GM18505 (cell line): ENCODE measurements around the gene PPP1R13B.

Source experiments
- ATAC-seq: cut with Tn5 transposase; IDR thresholded peaks from one replicate; pipeline ENCODE4 v1.9.1; 2021; ENCODE audit not compliant: unreplicated experiment
- POLR2A ChIP-seq: IDR thresholded peaks from 4 replicates; pipeline ENCODE4 v1.6.1; 2011; ENCODE audit warnings: borderline replicate concordance; ENCODE audit not compliant: insufficient read depth, insufficient read length; ENCODE audit errors: extremely low read depth

The PPP1R13B gene

DNA sequence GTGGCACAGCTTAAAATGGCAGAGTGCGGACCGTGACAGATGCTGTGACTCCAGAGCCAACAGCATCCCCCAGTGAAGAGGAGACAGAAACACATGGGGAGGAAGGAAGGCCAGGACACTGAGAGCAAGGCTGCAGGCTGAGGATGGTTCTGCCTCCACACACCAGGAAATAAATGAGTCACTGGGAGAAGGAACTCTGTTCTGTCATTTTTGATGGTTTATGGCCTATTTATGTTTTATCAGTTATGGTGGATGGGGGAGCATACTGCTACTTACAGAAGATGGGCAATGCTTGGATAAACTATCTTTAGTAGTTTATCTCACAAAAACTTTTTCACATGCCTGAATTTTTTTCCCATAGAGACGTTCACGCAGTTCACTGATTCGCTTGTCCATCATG lies 97.9 kb downstream of the PPP1R13B start:
- no peak for ATAC-seq
- TF ChIP-seq POLR2A: no peak

DNA sequence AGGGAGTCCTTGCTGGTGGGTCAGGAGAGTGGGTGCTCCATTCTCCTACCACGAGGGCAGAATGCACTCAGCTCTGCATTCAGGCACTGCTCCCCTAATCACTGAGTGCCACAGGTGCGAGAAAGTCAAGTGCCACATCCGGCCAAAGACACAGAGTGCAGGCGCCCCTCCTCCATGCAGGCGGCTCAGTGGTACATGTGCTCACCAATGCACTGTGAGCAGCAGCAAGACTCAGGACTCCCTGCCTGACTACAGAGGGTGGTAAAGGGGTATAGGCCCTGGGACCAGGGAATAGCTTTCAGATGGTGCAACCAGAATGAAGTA lies 98.9 kb downstream of the PPP1R13B start:
- ATAC-seq: no peak
- no peak for TF ChIP-seq POLR2A

GRCh38 chr14:103746701-103747100 lies 100.7 kb downstream of the PPP1R13B start:
- ATAC-seq: no peak
- no peak for TF ChIP-seq POLR2A

GRCh38 chr14:103745424-103745823 lies 102.0 kb downstream of the PPP1R13B start:
- TF ChIP-seq POLR2A: no peak
- ATAC-seq: no peak

DNA sequence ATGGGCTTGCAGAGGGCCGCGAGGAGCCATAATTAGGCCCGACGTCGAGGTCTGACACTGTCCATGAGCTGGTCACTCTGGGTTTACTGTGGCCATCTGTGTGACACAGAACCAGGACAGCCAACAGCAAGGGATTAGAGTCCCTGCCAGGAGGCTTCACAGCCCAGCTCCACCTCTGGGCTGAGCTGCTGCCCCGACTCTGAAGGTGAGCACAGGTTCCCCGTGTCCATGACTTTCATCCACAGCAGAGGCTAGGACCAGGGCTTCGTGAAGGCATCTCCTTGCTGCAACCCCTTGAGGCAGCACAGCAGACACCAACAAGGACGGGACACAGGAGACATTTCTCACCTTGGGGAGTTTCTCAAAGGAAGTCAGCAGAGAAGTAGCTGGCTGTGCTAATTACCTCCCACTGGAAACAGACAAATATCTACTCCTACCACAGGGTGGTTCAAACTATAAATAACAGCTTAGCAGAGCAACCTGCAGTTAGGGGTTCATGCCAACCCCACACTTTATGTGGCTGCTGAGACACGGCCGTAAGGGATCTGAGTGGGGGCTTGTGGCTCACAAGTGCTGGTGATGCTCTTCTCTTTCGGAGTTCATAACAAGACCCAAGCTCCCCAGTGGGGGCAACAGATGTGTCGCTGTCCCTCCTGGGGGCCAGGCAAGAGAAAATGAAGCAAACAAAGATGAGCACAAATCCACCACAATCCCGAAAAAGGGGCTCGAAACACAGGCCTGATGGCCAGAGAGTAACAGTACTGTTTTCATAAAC lies 102.6 kb downstream of the PPP1R13B start:
- ATAC-seq: no peak
- no peak for TF ChIP-seq POLR2A

GRCh38 chr14:103743691-103744090 lies 103.7 kb downstream of the PPP1R13B start:
- TF ChIP-seq POLR2A: no peak
- ATAC-seq: no peak

DNA sequence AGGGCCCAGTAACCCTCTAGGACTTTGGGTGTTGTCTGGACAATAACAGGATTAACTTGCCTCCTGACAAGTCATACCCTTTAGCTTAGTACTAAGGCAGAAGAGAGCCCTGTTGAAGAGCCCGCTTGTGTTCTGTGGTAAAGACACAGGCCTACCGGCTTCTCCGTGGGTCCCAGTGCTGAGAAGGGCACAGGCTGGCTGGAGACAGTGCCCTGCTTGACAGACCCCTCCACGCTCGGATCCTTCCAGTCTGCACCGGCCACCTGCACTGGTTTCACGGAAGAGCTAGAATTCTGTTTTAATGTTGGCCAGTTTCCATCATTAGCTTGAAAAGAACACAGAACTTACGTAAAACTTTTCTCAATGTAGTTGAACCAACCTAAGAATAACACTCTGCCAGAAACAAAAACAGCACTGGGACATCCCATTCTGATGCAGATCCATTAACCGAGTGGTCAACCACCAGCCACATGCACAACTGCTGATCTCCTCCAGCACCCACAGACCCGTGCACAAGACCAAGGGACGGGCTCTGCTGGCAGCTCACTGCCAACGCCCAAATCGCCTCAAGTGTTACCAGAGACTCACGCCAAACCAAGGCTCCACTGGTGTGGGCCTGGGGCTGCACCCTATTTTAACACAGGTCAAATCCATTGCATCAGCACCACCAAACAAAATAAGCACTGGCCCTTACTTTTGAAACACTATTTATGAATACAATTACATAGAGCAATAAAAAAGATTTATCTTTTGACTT lies 104.7 kb downstream of the PPP1R13B start:
- ATAC-seq: no peak
- no peak for TF ChIP-seq POLR2A

DNA sequence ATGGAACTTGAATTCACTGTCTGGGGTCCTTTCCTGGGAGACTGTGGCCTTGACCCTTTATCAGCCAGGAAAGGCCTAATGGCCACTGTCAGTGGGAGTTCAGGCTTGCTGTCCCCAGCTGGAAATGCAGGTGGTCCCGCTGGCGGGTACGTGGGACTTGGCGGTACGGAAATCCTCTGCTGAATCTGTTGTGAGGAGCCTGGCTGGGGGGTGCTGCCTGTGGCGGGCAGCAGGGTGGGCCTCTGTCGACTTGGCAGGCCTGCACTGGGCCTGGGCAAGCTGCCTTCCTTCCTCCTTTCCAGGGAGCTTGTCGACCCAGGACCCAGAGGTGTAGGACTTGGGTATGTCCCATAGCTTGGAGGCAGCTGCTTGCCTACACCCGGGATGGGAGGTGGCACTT lies 105.5 kb downstream of the PPP1R13B start:
- TF ChIP-seq POLR2A: no peak
- ATAC-seq: no peak

GRCh38 chr14:103740991-103741689 lies 106.2 kb downstream of the PPP1R13B start:
- no peak for ATAC-seq
- TF ChIP-seq POLR2A: no peak

DNA sequence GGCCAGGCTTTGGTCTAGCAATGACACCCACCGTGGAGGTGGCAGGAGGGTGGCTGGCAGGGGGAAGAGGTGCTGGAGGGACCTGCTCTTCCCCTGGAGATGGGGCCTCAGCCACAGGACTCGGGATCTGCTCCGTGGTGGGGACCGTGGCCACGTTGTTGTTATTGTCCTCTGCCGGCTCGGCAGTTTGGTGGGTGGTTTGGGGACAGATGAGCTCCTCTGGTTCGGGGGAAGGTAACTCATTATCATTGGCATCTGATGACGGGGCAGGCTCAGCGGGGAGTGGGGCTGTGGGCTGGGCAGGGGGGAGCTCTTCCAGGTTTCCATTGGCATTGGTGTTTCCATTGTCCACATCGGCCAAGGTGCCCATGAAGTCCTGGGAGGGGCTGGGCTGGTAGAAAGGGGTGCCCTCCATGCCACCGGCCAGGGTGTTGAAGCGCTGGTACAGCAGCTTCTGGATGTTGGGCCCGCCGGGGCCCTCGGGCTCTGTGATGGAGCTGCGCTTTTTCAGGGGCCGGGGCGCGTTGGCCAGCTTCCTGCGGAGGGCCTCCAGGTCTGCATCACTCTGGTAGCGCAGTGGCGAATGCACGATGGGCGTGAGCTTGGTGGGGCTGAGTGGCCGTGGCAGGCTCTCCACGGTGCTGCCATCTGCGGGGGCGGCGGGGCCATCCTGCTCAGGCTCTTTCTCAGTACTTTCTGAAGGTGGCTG lies 107.4 kb downstream of the PPP1R13B start:
- no peak for TF ChIP-seq POLR2A
- ATAC-seq: no peak

DNA sequence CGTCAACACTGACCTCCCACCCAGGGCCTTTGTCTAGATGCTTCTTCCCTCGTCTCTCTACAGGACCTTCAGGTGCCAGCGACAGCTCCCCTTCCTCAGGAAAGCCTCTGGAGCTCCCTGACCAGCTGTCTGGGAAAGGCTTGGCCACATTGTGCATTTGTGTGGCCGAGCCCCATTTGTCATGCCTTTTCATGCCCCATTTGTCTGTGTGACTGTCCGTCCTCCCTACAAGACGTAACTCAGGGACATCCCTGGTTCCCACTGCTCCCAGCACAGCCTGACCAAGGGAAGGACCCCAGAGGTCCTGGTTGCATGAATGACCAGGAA lies 107.9 kb downstream of the PPP1R13B start:
- ATAC-seq: no peak

DNA sequence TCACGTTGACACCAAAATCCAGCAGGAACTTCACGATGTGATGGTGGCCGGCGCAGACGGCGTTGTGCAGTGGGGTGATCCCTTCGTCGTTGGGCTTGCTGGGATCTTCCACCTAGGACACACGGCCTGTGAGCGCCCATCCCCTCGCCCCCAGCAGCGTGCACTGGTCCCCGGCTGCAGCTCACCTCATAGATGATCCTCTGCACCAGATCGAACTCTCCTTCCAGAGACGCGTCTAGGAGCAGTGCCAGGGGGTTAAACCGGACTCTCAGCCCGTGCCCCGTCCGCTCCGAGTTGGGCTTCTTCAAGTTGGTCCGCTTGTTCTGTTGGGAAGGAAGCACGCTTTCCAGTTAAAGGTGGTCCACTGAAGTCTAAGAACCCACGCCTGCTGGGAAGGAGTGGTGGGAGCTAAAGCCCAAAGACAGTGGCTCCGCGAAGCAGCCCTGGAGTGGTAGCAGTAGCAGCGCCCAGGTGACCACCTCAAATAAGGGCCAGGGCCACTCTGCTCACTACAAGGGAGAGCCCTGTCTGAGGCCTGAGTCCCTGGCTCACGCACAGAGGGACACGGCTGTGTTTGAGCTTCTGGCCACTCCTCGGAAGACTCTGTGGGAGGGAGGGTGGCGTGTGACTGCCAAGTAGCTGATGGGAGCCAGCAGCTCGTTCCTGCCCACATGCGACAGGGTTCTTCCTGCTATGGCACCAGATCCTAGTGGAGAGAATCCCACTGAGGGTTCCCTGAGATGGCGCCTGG lies 108.5 kb downstream of the PPP1R13B start:
- no peak for TF ChIP-seq POLR2A
- ATAC-seq: no peak

More for the DNA sequence above, 107.9 kb downstream of the PPP1R13B start:
- TF ChIP-seq POLR2A: no peak

- TF ChIP-seq POLR2A: no peak
- ATAC-seq: no peak
Measured at GRCh38 chr14:103738166-103738565, 109.2 kb downstream of the PPP1R13B start.

DNA sequence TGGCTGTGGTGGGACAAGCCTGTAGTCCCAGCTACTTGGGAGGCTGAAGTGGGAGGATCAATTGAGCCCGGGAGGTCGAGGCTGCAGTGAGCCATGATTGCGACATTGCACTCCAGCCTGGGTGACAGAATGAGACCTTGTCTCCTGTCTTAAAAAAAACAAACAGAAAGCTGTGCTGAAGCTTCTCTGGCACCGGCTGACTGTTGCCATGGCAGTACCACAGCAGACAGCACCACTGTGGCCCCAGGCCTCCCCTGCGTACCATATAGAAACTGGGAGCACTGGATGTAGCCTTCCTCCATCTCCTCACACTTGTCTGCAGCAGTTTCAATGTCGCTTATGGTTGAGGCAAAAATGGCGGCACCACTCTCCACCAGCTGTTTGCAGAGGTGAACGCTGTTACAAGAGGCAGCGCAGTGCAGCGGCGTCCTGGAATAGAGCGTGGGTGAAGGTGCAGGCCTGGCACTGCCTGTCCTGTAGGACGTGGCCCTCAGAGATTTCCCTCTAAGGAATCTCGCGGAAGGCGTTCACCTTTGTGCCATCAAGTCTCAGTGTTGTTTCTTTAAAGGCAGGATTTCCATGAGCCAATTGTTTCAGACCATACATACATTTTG lies 109.8 kb downstream of the PPP1R13B start:
- no peak for TF ChIP-seq POLR2A
- ATAC-seq: no peak
